Liver (tissue), 3 donors: Measurements from ENCODE around the gene LTK.

Experiments used
- EGR1 ChIP-seq, 2 donors: IDR thresholded peaks; 2 replicates each; pipeline ENCODE4 v1.6.1; 2016 to 2018; ENCODE audit warnings: antibody characterized with exemption in 2 of 2, low read depth in 2 of 2
- MAX ChIP-seq: IDR thresholded peaks from 2 replicates; pipeline ENCODE4 v1.6.1; 2016; ENCODE audit warnings: antibody characterized with exemption
- RAD21 ChIP-seq, 2 donors: IDR thresholded peaks; 2 replicates each; pipeline ENCODE4 v1.6.1; 2016; ENCODE audit warnings: antibody characterized with exemption in 2 of 2, mild to moderate bottlenecking in 2 of 2
- REST ChIP-seq: IDR thresholded peaks from 2 replicates; pipeline ENCODE4 v1.6.1; 2016; ENCODE audit warnings: antibody characterized with exemption, mild to moderate bottlenecking
- TAF1 ChIP-seq: conservative IDR thresholded peaks from 2 replicates; pipeline ENCODE4 v1.6.1; 2016; ENCODE audit warnings: antibody characterized with exemption, mild to moderate bottlenecking
- YY1 ChIP-seq: IDR thresholded peaks from 2 replicates; pipeline ENCODE4 v1.6.1; 2016; ENCODE audit warnings: antibody characterized with exemption, mild to moderate bottlenecking
- TF ChIP-seq, protein P1 (sequence below): fragments of 150-350 bp; IDR thresholded peaks from 2 replicates; pipeline ENCODE4 v1.5.1; 2017; ENCODE audit warnings: improper control_type of control experiment, low read depth, low read length; ENCODE audit not compliant: missing input control
- donor health status: healthy.
- donor health status: healthy.

DNA sequence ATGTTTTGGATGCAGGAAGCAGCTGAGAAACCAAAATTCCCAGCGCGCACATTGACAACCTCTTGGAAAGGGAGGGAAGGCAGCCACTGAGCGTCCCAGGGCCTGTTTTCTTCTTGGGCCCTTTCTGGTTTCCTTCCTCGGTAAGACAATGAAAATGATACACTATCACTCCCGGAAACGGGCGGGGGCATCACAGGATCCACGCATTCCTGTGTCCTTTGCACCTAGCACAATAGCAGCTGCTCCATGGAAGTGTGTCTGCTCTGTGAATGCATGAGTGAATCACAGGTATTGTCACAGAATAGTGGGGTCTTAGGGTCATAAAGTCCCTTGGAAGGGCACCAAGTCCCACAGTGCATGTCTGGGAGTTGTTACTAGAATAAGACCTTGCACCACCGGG is 26.2 kb downstream of the LTK start:
- TF ChIP-seq, protein P1, sequence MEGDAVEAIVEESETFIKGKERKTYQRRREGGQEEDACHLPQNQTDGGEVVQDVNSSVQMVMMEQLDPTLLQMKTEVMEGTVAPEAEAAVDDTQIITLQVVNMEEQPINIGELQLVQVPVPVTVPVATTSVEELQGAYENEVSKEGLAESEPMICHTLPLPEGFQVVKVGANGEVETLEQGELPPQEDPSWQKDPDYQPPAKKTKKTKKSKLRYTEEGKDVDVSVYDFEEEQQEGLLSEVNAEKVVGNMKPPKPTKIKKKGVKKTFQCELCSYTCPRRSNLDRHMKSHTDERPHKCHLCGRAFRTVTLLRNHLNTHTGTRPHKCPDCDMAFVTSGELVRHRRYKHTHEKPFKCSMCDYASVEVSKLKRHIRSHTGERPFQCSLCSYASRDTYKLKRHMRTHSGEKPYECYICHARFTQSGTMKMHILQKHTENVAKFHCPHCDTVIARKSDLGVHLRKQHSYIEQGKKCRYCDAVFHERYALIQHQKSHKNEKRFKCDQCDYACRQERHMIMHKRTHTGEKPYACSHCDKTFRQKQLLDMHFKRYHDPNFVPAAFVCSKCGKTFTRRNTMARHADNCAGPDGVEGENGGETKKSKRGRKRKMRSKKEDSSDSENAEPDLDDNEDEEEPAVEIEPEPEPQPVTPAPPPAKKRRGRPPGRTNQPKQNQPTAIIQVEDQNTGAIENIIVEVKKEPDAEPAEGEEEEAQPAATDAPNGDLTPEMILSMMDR: no peak
- no peak for TF ChIP-seq REST
- no peak for TF ChIP-seq TAF1
- TF ChIP-seq MAX: no peak
- no peak for TF ChIP-seq YY1
- TF ChIP-seq EGR1 (IDR thresholded peaks at IDR 0.05; ENCODE audit: low read depth in 2 of 2): no peak
- no peak for TF ChIP-seq RAD21 (IDR thresholded peaks at IDR 0.05)
